ENCODE data around the gene UNC13D.

UNC13D gene

DNA sequence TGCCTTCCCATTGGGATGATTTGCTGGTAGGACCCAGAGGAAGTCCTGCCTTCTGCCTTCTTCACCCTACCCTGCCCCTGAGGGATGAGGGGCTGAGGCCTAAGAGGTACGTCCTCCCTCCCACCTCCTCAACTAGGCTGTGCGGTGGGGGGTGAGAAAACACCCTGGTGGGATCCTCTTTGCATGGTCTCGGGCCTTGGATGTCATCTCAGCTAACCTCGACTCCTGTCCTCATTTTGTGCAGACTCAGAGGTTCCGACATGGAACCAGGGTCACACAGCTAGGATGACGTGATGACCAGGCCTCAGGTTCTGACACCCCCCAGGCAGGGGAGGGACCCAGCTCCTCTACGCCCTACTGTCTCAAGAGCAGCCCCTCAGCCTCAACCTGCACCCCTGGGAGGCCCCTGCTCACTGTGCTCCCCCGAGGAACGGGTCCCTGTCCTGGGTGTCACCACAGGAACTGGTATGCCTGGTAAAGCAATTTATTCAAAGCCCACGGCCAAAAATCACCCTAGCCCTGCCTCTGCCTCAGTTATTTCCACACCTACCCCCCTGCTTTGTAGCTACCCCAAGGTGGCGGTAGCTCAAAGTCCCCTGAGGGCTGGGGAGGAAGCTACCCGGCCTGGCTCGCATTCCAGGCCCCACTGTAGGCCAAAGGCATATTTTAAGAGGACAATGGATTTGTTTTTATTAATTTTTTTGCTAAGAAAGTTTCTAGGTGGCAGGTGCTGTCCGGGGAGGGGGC, 17.5 kb downstream of the UNC13D start:
- in situ Hi-C loops (cut with HindIII; ENCODE audit: low sequenced_read_pairs), result no loop called here
- DNase-seq (ENCODE audit: low read depth, low spot score), result no peak
- peak; percentile 4 for TF ChIP-seq CTCF (IDR thresholded peaks at IDR 0.05; ENCODE audit: low read depth, low read length)
- no peak overlapping the region for H3K4me3 ChIP-seq (ENCODE audit: low read depth, low read length)

DNA sequence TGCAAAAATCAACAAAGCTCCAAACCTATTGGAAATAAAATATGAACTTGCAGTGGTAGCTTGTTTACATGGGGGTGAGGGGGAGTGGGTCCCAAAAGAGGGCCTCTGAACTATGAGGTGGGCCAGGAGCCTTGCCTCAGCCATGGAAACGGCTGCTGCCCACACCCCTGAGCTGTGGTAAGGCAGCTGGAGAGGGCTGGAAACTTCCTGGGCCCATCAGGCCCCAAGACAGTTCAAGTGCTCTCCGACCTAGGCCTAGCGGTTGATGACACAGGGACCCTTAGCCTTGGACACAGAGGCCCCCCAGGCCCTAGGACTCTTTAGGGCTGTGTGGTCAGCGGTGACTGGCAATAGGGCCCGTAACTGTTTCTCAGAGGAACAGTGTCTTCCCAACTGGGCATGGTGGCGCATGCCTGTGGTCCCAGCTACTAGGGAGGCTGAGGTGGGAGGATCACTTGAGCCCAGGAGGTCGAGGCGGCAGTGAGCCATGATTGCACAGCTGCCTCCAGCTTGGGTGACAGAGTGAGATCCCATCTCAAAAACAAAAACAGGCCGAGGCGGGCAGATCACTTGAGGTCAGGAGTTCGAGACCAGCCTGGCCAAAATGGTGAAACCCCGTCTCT, 18.3 kb downstream of the UNC13D start:
- in situ Hi-C loops (cut with HindIII; ENCODE audit: low sequenced_read_pairs), result no loop called here
- no peak overlapping the region for H3K4me3 ChIP-seq (ENCODE audit: low read depth, low read length)
- no peak for DNase-seq (ENCODE audit: low read depth, low spot score)
- TF ChIP-seq CTCF (IDR thresholded peaks at IDR 0.05; ENCODE audit: low read depth, low read length), result no peak

GRCh38 chr17:75825149-75825552, 19.1 kb downstream of the UNC13D start:
- in situ Hi-C loops (cut with HindIII; ENCODE audit: low sequenced_read_pairs), result no loop called here
- no peak overlapping the region for H3K4me3 ChIP-seq (ENCODE audit: low read depth, low read length)
- TF ChIP-seq CTCF (IDR thresholded peaks at IDR 0.05; ENCODE audit: low read depth, low read length), result no peak
- no peak for DNase-seq (ENCODE audit: low read depth, low spot score)

- DNase-seq (ENCODE audit: low read depth, low spot score), result no peak
- no peak for TF ChIP-seq CTCF (IDR thresholded peaks at IDR 0.05; ENCODE audit: low read depth, low read length)
- in situ Hi-C loops (cut with HindIII; ENCODE audit: low sequenced_read_pairs), result no loop called here
- no peak overlapping the region for H3K4me3 ChIP-seq (ENCODE audit: low read depth, low read length)
Observed at GRCh38 chr17:75824666-75825065, 19.5 kb downstream of the UNC13D start.

GRCh38 chr17:75824050-75824552, 20.1 kb downstream of the UNC13D start:
- H3K4me3 ChIP-seq (ENCODE audit: low read depth, low read length), result no peak overlapping the region
- in situ Hi-C loops (cut with HindIII; ENCODE audit: low sequenced_read_pairs), result no loop called here
- DNase-seq (ENCODE audit: low read depth, low spot score), result no peak
- TF ChIP-seq CTCF (IDR thresholded peaks at IDR 0.05; ENCODE audit: low read depth, low read length), result no peak

GRCh38 chr17:75823257-75824041, 20.8 kb downstream of the UNC13D start:
- no peak overlapping the region for H3K4me3 ChIP-seq (ENCODE audit: low read depth, low read length)
- no peak for TF ChIP-seq CTCF (IDR thresholded peaks at IDR 0.05; ENCODE audit: low read depth, low read length)
- in situ Hi-C loops (cut with HindIII; ENCODE audit: low sequenced_read_pairs), result no loop called here
- DNase-seq (ENCODE audit: low read depth, low spot score), result no peak

Data from astrocyte of the spinal cord (primary cell).